ENCODE data around the gene MRPL10.

GRCh38 chr17:47867813-47868533, 36.6 kb upstream of the MRPL10 start:
- TF ChIP-seq, protein P1, sequence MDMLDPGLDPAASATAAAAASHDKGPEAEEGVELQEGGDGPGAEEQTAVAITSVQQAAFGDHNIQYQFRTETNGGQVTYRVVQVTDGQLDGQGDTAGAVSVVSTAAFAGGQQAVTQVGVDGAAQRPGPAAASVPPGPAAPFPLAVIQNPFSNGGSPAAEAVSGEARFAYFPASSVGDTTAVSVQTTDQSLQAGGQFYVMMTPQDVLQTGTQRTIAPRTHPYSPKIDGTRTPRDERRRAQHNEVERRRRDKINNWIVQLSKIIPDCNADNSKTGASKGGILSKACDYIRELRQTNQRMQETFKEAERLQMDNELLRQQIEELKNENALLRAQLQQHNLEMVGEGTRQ (IDR thresholded peaks at IDR 0.05; ENCODE audit: low read length), result no peak
- TF ChIP-seq, protein P2, sequence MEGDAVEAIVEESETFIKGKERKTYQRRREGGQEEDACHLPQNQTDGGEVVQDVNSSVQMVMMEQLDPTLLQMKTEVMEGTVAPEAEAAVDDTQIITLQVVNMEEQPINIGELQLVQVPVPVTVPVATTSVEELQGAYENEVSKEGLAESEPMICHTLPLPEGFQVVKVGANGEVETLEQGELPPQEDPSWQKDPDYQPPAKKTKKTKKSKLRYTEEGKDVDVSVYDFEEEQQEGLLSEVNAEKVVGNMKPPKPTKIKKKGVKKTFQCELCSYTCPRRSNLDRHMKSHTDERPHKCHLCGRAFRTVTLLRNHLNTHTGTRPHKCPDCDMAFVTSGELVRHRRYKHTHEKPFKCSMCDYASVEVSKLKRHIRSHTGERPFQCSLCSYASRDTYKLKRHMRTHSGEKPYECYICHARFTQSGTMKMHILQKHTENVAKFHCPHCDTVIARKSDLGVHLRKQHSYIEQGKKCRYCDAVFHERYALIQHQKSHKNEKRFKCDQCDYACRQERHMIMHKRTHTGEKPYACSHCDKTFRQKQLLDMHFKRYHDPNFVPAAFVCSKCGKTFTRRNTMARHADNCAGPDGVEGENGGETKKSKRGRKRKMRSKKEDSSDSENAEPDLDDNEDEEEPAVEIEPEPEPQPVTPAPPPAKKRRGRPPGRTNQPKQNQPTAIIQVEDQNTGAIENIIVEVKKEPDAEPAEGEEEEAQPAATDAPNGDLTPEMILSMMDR (IDR thresholded peaks at IDR 0.05; ENCODE audit: control extremely low read depth in 1 of 3, insufficient read depth in 1 of 3, low read depth in 1 of 3, low read length in 3 of 3), result no peak
- TF ChIP-seq CHD1 (IDR thresholded peaks at IDR 0.05; ENCODE audit: low read depth, low read length), result no peak
- no peak for TF ChIP-seq CBX5 (IDR thresholded peaks at IDR 0.05; ENCODE audit: low read depth, low read length)
- no peak for TF ChIP-seq KDM1A (IDR thresholded peaks at IDR 0.05; ENCODE audit: borderline replicate concordance, low read length)
- no peak for TF ChIP-seq EZH2 (IDR thresholded peaks at IDR 0.05; ENCODE audit: low read depth, low read length, severe bottlenecking)
- TF ChIP-seq PHF8 (conservative IDR thresholded peaks at IDR 0.05; ENCODE audit: low read depth, low read length), result no peak
- TF ChIP-seq JUN (IDR thresholded peaks at IDR 0.05; ENCODE audit: low read depth, low read length), result no peak

Data from H1 (cell line).